GM18870 (cell line): Measurements from ENCODE around the gene MIEF2.
A peak's percentile ranks its signal among the peaks of the same experiment; 100 is the strongest.
"Not testable (repeated sequence)": the region's sequence is repeated elsewhere in the genome, so short reads cannot be mapped to it uniquely, and the experiment has no call there.

Source experiments
- ATAC-seq: cut with Tn5 transposase; IDR thresholded peaks from one replicate; pipeline ENCODE4 v1.9.1; 2021; ENCODE audit warnings: moderate library complexity; ENCODE audit not compliant: unreplicated experiment

Gene MIEF2, protein sequence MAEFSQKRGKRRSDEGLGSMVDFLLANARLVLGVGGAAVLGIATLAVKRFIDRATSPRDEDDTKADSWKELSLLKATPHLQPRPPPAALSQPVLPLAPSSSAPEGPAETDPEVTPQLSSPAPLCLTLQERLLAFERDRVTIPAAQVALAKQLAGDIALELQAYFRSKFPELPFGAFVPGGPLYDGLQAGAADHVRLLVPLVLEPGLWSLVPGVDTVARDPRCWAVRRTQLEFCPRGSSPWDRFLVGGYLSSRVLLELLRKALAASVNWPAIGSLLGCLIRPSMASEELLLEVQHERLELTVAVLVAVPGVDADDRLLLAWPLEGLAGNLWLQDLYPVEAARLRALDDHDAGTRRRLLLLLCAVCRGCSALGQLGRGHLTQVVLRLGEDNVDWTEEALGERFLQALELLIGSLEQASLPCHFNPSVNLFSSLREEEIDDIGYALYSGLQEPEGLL

DNA sequence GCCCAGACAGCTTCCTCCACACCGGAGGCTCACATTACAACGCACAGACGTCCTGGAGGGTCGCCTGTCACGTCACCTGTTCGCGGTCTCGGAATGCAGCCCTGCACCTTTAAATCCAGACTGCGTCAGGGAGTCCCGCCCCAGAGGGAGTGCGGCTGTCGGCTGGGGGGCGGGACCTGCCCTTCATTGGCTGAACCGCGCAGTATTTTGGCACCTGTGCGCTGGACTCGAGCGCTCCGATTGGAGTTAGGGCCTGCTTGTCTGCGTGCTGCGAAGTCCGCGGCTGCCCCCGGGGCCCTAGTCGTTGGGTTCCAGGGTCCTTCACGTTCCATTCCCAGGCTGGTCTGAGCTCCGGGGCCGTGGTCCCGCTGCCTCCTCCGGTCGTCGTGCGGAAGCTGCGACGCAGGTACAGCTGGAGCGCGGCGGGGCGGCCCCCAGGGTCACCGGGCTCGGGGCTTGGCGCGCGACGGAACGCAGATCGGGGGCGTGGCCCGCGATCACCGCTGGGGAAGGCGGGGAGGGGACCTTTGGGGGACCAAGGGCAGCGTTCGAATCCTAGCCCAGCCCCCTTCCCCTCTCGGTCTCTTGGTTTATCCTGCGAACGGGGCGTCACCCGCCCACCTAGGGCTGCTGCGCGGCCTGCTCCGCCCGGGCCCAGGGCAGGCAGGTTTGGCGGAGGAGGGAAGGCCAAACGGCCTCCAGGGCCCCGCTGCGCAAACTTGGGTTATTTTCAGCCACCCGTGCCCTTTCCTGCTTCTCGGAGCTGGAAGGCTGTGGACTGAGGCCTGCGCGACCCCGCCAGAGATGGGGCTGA, at the start of gene MIEF2:
Gene MIEF2, plus strand, starts transcription at position 331 of the 814 bp plus-strand sequence. CDS start 2,059 bp downstream, outside the sequence.
- peak; percentile 82 for ATAC-seq

DNA sequence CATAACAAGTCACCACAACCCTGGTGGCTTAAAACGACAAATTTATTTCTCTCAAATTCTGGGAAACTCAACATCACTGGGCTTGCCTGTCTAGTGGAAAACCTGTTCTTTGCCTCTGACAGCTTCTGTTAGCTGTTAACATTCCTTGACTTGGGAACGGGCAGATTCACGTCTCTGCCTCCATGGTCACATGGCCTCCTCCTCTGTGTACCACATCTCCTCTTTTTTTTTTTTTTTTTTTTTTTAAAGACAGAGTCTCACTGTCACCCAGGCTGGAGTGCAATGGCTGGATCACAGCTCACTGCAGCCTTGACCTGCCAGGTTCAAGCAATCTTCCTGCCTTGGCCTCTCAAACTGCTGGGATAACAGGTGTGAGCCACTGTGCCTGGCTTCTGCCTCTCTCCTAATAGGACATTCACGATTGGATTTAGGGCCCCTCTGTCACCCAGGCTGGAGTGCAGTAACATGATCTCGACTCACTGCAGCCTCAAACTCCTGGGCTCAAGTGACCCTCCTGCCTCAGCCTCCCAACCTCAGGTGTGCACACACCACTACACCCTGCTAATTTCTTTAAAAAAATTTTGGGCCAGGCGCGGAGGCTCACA, 46.7 kb upstream of the MIEF2 start:
- no peak for ATAC-seq

DNA sequence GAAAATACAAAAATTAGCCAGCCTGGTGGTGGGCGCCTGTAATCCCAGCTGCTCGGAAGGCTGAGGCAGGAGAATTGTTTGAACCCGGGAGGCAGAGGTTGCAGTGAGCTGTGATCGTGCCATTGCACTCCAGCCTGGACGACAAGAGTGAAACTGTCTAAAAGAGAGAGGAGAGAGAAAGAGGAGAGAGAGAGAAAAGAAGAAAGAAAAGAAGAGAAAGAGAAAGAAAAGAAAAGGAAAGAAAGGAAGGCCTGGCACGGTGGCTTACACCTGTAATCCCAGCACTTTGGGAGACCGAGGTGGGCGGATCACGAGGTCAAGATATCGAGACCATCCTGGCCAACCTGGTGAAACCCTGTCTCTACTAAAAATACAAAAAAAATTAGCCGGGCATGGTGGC, 43.6 kb upstream of the MIEF2 start:
- ATAC-seq = not testable (repeated sequence)

DNA sequence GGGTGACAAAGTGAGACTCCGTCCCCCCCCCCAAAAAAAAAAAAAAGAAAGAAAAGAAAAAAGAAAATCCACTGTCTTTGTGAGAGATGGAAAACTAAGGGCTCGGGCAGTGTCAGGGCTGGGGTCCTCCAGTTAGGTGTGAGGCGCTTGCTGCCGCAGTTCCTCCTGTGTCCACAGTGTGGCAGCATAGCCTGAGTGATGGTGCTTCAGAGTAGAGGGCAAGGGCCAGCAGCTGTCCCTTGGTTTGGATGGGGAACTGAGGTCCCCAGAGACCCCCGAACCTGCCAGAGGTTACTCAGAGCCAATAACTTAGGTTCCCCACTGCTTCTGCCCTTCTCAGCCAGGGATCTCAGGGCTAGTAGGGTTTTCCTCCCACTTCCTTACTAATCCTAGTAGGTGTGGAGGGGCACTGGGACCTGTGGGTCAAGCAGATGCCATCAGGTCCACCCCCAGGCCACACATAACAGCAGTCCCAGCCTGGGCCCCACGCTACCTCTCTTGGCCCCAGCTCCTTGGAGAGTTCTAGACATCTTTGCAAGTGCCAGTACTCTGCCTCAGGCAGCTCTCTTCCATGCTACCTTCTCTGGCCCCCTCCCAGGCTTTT, 42.9 kb upstream of the MIEF2 start:
- no peak for ATAC-seq

DNA sequence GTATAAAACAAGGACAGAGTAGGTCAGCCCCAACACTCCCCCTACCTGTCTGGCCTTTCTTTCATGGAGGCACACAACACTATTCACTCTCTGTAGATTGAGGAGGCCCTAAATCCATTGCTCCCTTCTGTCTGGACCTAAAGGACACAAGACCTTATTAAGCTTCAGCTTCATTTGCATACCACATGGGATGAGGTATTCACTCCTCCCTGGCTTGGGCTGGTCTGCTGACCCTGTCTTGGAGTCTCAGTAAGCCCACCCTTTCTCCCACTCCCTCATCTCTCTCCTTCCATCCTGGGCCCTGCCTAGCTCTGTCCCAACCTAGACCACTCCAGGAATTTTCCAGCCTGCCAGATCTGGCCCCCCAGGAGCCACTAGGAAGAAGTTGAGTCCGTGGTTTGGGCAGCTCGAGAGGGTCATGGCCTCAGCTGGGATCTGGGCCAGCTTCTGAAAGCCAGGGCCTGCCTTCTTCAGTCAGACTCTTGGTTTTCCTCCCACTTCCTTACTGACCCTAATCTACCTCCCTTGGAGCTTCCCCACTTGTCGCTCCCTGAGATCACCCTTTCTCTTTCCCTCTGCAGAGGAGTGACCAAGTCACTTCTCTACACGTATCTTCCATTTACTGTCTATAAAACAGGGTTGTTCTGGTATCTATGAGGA, 41.6 kb upstream of the MIEF2 start:
- no peak for ATAC-seq

DNA sequence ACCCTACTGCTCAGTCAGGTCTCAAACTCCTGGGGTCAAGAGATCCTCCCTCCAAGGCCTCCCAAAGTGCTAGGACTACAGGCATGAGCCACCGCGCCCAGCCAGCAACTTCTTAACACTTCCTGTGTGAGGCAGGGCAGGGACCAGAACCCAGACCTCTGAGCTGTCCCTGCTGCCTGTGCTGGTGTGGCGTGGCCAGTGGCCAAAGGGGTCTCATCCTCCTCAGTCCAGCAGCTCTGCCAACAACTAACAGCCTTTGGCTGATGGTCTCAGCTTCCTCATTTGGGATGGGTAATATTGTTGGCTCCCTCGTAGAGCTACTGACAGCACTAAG, 36.4 kb upstream of the MIEF2 start:
- ATAC-seq = no peak

DNA sequence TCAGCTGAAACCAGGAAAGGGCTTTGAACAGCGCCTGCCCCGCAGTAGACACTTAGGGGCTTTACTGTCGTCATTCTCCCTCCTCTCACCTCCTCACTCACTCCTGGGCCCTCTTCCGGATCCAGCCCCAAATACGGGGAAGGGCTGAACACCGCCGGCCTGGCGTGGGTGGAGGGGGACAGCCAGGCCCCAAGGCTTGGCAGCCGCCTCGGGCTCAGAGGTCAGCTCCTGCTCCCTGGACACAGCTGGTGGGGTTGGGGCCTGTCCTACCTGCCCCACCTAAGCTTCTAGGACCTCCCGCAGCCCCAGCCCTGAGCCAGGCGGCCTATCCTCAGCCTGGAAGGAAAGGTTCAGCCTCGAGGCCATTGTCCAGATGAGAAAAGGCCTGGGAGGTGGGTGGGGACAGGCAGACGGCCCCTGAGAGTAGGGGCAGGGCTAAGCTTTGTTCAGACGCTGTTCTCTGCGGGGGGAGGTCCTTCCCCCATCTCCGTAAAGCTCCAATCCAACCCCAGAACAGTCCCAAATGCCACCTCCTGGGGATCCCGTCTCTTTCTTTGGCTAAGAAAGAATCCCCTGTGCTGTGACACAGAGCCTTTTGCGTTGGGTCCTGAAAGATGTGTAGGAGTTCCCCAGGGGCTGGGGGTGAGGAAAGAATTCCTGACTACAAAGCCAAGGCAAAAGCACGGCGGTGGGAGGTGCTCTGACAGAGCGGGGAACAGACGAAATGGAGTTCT, 35.9 kb upstream of the MIEF2 start:
- no peak for ATAC-seq

DNA sequence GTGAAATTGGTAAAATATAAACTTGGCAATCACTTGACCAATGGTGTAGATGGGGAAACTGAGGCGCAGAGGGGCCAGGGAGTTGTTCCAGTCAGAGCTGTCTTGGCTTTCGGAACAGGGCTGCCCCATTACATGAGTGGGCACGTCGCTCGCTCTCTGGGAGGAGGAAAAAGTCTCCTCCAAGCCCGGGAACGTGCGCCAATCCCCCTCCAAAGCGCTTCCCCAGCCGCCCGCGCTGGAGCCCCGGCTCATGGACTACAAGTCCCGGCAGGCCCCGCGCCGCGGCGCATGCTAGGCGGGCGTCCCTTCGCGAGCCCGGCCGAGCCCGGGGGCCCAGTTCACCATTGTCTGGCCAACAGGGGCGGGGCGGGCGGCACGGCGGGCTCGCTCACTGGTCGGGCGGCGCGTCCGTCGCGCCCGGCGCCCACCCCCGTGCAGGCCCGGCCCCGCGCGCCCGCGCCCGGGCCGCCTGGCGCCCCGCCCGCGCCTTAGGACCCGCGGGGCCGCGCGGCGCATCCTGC, 35.3 kb upstream of the MIEF2 start, which contains the start of gene LLGL1:
Gene LLGL1, plus strand, starts transcription at position 515 of the 521 bp plus-strand sequence. CDS start 48 bp downstream, outside the sequence.
- ATAC-seq = no peak

DNA sequence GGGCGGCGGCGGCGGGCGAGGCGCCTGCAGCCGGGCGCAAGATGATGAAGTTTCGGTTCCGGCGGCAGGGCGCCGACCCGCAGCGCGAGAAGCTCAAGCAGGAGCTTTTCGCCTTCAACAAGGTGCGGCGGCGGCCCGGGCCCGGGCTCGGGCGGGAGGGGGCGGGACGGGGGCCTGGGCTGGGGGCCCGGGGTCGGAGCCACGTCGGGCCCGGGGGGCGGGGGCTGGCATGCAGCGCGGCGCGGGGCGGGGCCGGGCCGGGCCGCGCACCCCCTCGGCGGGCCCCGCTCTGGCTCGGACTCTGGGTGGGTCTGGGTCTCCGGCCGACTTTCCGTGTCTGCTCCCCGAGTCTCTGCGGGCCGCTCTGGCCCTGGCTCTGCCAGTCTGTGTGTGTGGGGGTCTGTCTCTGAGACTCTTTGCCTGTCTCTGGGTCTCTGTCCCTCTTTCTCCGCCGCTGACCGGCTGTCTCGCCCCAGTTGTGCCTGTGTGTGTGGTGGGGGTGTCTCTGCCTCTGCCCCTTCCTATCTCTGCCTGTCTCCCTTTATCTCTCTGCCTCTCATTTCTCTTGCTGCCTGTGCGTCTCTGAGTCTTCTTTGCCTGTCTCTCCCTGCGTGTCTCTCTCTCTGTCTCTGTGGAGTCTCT, 34.7 kb upstream of the MIEF2 start:
- ATAC-seq = no peak

DNA sequence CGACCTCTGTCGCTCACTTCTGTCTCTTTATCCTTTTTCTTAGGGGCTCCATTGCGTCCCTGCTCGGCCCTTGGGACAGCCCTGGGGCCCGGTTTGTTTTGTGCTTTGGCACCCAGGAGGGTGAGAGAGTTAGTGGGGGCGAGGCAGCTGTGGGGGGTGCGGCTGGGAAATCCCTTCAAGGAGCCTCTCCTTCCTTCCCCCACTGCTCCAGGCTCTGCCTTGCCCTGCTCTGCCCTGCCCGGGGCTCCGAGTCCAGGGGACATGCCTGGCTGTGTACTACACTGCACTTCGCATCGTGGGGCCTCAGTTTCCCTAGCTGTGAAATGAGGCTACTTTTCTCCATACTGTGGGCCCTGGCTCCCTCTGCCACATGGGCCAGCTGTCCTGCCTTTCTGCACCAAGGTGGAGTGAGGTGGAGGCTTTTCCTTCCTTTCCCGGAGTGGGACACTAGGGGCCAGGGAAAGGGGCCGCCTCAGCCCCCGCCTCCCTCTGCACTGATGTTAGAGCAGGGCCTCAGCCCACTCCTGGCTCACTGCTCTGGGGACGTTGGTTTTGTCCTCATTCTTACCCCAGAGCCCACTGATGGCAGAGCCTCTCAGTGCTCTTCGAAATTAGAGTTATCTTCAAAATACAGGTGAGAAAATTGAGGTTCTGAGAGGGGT, 34.0 kb upstream of the MIEF2 start:
- no peak for ATAC-seq

DNA sequence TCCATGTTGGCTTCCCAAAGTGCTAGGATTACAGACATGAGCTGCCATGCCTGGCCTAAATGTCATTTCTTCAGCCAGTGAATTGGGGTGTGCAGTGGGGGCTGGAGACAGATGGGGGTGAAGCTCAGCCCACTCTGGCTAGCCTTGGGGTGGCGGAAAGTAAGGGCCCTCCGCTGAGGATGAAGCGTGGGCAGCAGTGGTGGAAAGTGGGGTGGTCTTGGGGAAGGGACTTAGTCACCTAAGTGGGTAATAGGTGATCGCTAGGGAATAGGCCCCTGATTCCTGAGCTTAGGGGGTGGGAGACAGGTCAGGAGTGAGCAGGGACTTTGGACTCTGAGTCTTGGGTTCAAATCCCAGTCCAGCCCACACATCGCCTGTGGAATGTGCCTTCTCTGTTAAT, 32.8 kb upstream of the MIEF2 start:
- ATAC-seq = no peak

DNA sequence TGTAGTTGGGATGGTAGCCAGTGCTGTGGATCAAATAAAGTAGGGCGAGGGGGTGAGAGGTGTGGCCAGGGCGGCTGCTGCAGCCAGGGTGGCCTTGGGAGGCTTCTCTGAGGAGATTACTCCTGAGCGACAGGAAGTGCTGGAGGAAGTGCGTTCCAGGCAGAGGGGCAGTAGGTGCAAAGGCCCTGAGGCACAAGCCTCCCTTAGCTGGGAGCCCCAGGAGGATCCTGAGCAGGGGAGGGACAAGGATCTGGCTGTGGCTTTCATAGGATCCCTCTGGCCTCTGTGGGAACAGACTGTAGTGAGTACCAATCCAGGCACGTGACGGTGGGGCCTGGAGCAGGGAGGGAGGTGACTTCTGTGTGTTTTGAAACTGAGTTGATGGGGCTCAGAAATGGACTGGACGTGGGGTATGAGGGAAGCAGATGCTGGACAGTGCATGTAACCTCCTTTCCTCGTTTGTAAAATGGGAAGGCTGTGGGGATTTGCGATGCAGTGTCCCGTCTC, 32.2 kb upstream of the MIEF2 start:
- ATAC-seq = no peak

DNA sequence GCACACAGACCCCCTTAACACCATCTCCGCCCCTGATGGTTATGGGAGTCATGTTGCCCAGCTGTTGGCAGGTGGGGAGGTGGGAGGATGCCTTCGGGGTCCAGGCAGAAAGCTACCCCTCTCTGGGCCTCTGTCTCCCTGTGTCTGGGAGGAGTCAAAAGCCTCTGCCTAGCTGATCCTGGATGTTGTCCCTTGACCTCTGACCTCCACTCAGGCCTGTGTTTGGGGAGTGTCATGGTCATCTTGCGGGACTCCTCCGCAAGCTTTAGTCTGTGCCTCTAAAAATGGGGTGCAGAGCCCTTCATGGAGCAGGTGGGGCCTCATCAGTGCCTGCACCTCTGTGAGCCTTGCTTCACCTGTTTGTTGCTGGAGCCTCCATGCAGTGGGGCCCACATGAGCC, 31.2 kb upstream of the MIEF2 start:
- ATAC-seq = no peak

DNA sequence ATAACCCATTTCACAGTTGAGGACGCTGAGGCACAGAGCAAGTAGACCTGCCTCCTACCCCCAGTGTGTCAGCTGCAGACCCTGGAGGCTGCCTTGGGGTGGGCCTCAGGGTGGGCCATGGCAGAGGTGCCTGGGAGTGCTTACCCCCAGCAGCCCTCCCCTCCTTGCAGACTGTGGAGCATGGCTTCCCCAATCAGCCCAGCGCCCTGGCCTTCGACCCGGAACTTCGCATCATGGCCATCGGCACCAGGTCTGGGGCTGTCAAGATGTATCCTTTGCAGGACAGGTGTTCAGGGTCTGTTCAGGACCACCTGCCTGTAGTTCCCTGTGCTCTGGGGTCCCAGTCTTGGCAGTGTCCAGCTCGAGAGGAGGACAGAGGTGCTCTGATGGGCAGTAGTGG, 30.7 kb upstream of the MIEF2 start:
- ATAC-seq = no peak

DNA sequence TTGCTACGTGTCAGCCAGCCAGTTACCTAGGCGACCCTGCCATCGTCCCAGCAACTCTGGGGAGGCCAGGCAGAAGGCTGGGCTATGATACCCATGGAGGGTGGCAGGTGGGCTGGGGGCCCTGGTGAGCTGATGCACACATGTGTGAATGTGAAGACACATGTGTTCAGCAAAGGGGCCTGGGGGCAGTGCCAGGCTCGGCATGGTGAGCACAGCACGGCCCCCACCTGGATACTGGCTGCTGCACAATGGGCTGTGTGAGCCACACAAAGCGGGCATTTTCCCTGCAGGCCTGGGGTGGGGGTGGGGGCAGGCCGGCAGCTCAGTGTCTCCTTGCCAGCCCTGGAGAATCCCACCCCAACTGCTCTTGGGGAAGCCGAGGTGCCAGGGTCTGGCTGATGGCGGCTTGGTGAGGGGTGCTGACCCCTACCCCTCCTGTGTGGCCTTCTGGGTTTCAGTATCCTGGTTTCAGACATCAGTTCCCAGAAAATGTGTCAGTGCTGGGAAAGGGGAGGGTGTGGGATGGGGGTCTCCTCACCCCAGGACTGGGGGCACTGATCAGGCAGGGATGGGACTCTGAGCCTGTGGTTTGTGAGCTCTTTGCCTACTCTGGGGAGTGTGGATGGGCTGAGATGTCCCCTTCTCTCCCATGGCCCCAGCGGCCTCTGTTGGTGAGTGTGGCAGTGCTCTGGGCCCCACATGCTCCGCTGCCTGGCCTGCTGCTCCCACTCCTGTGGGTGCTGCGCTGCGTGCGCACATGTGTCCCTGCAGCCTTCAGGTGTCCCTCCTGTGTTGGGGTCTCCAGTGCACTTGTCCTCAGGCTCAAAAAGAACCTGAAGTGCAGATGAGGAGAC, 29.9 kb upstream of the MIEF2 start:
- ATAC-seq = no peak

DNA sequence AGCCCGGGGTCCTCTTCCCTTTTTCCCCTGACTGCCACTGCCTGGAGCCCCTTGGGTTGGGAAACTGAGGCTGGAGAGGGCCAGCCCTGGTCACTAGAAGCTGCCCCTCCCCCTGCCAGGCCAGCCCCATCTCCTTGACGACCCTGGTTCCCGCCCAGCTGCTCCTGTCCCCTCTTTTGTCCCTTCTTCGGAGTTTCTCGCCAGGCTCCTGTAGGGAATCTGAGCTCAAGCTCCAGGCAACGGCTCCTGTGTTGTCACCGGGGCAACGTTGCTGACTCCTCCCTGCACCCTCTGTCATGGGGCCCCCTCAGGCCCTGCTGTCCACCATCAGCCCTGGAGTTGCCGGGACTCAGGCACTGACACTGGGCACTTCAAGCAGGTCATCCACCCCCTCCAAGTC, 29.3 kb upstream of the MIEF2 start:
- ATAC-seq = no peak

DNA sequence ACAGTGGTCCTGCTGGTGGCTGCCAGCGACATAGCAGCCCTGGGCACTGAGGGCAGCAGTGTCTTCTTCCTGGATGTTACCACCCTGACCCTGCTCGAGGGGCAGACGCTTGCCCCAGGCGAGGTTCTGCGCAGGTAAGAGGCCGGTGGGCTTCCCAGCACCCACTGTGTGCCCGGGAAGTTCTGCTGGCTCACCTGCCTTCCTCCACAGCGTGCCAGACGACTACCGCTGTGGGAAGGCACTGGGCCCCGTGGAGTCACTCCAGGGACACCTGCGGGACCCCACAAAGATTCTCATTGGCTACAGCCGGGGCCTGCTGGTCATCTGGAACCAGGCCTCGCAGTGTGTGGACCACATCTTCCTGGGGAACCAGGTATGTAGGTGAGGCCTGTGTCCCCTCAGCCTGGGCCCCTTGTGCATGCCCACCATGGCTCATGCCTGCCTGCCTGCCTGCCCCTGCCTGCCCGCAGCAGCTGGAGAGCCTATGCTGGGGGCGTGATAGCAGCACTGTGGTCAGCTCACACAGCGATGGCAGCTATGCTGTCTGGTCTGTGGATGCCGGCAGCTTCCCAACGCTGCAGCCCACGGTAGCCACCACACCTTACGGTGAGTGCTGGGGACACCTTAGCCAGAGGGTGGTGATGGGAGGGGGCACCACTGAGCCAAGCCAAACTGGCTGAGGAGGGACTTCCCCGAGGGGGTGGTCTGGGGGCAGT, 26.5 kb upstream of the MIEF2 start:
- ATAC-seq = no peak
